ENCODE results near the gene ACSL1. TPM values are rescaled to one million over a fixed set of nuclear protein-coding genes. Genes with fewer than 3 reads are reported as not detected.

Gene ACSL1
- polyA plus RNA-seq, 2 of the 4 experiments (the other 2 are of a cell fraction), result 10.0 to 12.4 TPM

DNA sequence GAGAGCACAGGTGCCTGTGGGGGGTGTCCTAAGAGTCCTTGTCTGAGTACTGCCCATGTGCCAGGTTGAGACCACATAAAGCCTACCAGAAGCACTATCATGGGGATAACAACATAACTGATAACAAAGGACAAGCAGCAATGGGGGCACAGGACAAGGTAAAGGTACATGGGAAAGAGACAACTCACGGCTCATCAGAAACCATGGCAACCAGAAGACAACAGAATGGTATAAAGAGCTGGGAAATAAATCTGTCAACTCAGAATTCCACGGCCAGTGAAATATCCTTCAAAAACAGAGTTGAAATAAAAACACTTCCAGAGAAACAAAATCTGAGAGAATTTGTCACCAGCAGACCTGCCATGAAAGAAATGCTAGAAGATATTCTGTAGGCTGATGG is 111.9 kb downstream of the ACSL1 start:
- H3K4me1 ChIP-seq, result 0 out of 3 replicates have a peak, but pooled peaks cover 4% of the 10 kb centered on the region
- ChIA-PET POLR2A (interaction anchor here (0.6 kb wide), 1 partner anchor 20 kb away, joined by 3 read pairs; no protein-coding TSS in a partner anchor), CTCF (interaction anchor here (1.2 kb wide), 1 partner anchor 79 kb away, joined by 5 read pairs; no protein-coding TSS in a partner anchor)
- H3K9me3 ChIP-seq, result no peaks in the 10 kb centered on the region; the same call in 2 of the 3 replicates
- no peak for ATAC-seq
- no peak overlapping the region for H3K4me3 ChIP-seq
- TF ChIP-seq NPAS2 (CRISPR knock-in tag; IDR thresholded peaks at IDR 0.05; ENCODE audit: borderline replicate concordance), result no peak
- no peak for FAIRE-seq
- H3K4me2 ChIP-seq, result no peak overlapping the region
- H3K27ac ChIP-seq, result no peak overlapping the region
- no peak for DNase-seq (ENCODE audit: low read depth in 1 of 2, low spot score in 1 of 2)
- WGBS (ENCODE audit: missing lambda C conversion rate), result 68% methylated on average over 2 of the region's 2 CpGs

DNA sequence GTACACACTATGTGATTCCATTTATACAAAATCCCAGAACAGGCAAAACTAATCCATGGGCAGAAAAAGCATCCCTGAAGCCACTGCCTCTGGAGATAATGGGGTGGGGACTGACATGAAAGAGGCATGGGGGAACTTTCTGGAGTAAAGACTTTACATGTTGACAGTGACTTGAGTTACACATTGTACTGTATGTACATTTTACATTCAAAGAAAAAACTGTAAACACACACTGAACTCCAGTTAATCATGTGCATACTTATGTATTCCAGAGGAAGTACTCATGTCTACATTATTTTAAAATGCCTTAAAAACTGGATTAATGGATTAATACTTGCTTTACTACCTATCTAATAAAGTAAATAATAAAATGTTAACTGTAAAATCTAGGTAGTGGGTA is 113.4 kb downstream of the ACSL1 start:
- POLR2A ChIA-PET, result no interaction called here
- 0 out of 3 replicates have a peak, but pooled peaks cover 4% of the 10 kb centered on the region for H3K4me1 ChIP-seq
- H3K9me3 ChIP-seq, result no peaks in the 10 kb centered on the region; the same call in 2 of the 3 replicates
- no peak overlapping the region for H3K4me3 ChIP-seq
- TF ChIP-seq ZSCAN20 (CRISPR knock-in tag; IDR thresholded peaks at IDR 0.05) (no peak), HEYL (CRISPR knock-in tag; IDR thresholded peaks at IDR 0.05) (no peak), RCOR1 (IDR thresholded peaks at IDR 0.05; ENCODE audit: low read depth, low read length) (no peak), HOXA7 (CRISPR knock-in tag; IDR thresholded peaks at IDR 0.05) (no peak), FOSB (CRISPR knock-in tag; IDR thresholded peaks at IDR 0.05) (no peak), ESRRA (IDR thresholded peaks at IDR 0.05; ENCODE audit: borderline replicate concordance, low read length) (no peak), CEBPB (IDR thresholded peaks at IDR 0.05) (no peak), SMC3 (IDR thresholded peaks at IDR 0.05) (no peak), POLR2AphosphoS2 (conservative IDR thresholded peaks at IDR 0.05; ENCODE audit: low read length) (no peak), JUN (IDR thresholded peaks at IDR 0.05) (no peak), TFCP2L1 (CRISPR knock-in tag; IDR thresholded peaks at IDR 0.05) (no peak), KDM5A (IDR thresholded peaks at IDR 0.05) (no peak), PHF8 (IDR thresholded peaks at IDR 0.05; ENCODE audit: borderline replicate concordance, low read depth) (no peak), JUNB (IDR thresholded peaks at IDR 0.05) (no peak), CBX8 (IDR thresholded peaks at IDR 0.05) (no peak), NPAS2 (CRISPR knock-in tag; IDR thresholded peaks at IDR 0.05; ENCODE audit: borderline replicate concordance) (no peak)
- TF ChIP-seq, protein P1, sequence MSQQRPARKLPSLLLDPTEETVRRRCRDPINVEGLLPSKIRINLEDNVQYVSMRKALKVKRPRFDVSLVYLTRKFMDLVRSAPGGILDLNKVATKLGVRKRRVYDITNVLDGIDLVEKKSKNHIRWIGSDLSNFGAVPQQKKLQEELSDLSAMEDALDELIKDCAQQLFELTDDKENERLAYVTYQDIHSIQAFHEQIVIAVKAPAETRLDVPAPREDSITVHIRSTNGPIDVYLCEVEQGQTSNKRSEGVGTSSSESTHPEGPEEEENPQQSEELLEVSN (IDR thresholded peaks at IDR 0.05; ENCODE audit: borderline replicate concordance, low read depth), result no peak
- TF ChIP-seq, protein P2, sequence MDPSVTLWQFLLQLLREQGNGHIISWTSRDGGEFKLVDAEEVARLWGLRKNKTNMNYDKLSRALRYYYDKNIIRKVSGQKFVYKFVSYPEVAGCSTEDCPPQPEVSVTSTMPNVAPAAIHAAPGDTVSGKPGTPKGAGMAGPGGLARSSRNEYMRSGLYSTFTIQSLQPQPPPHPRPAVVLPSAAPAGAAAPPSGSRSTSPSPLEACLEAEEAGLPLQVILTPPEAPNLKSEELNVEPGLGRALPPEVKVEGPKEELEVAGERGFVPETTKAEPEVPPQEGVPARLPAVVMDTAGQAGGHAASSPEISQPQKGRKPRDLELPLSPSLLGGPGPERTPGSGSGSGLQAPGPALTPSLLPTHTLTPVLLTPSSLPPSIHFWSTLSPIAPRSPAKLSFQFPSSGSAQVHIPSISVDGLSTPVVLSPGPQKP (IDR thresholded peaks at IDR 0.05; ENCODE audit: low read depth, low read length), result no peak
- TF ChIP-seq, protein P3, sequence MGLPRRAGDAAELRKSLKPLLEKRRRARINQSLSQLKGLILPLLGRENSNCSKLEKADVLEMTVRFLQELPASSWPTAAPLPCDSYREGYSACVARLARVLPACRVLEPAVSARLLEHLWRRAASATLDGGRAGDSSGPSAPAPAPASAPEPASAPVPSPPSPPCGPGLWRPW (IDR thresholded peaks at IDR 0.05), result no peak
- no peak for FAIRE-seq
- H3K27ac ChIP-seq, result no peak overlapping the region
- no peak for DNase-seq (ENCODE audit: low read depth in 1 of 2, low spot score in 1 of 2)
- H3K4me2 ChIP-seq, result no peak overlapping the region
- ATAC-seq, result no peak
- CTCF ChIA-PET, result no interaction called here

DNA sequence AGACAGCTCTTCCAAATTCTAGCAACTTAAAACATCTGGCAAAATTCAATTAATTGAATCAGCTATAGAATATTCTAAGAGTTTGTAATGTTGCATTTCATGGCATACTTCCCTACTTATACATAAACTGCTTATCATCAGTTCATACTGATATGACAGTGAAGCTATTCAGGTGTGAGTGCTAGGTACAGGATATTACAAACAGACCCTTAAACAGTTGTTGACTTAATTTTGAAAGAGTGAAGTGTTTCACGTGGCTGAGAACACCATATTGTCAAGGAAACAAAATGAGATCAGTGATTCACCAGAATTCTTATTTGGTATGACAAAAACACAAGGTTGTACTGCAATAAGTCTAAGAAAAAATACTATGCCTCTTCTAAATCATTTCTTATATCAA is 119.3 kb downstream of the ACSL1 start:
- Histone ChIP-seq H3K4me3 (no peak overlapping the region), H3K9me3 (no peaks in the 10 kb centered on the region; the same call in 2 of the 3 replicates), H3K27ac (no peak overlapping the region), H3K4me1 (0 out of 3 replicates have a peak, but pooled peaks cover 2% of the 10 kb centered on the region), H3K4me2 (no peak overlapping the region)
- FAIRE-seq, result no peak
- ATAC-seq, result no peak
- ChIA-PET POLR2A (no interaction called here), CTCF (no interaction called here)
- 71% methylated on average over 1 of the region's 1 CpG for WGBS (ENCODE audit: missing lambda C conversion rate)
- no peak for DNase-seq (ENCODE audit: low read depth in 1 of 2, low spot score in 1 of 2)
- no peak for TF ChIP-seq EHMT2 (IDR thresholded peaks at IDR 0.05; ENCODE audit: low read depth)
- TF ChIP-seq CBX2 (IDR thresholded peaks at IDR 0.05; ENCODE audit: borderline replicate concordance, low read depth), result no peak
- no peak for TF ChIP-seq RNF2 (IDR thresholded peaks at IDR 0.05; ENCODE audit: borderline replicate concordance, low read depth)
- TF ChIP-seq CHD4 (IDR thresholded peaks at IDR 0.05; ENCODE audit: borderline replicate concordance), result no peak
- no peak for TF ChIP-seq FOSB (CRISPR knock-in tag; IDR thresholded peaks at IDR 0.05)
- TF ChIP-seq, protein P1 (IDR thresholded peaks at IDR 0.05; ENCODE audit: borderline replicate concordance, low read depth), result no peak
- TF ChIP-seq KDM5A (IDR thresholded peaks at IDR 0.05), result no peak
- TF ChIP-seq MAFK (IDR thresholded peaks at IDR 0.05; ENCODE audit: partially characterized antibody), result no peak
- TF ChIP-seq ZFP36 (IDR thresholded peaks at IDR 0.05; ENCODE audit: borderline replicate concordance, partially characterized antibody), result no peak
- TF ChIP-seq FOXS1 (CRISPR knock-in tag; IDR thresholded peaks at IDR 0.05), result no peak
- TF ChIP-seq CBX8 (IDR thresholded peaks at IDR 0.05), result no peak
- no peak for TF ChIP-seq FOSL2 (IDR thresholded peaks at IDR 0.05)
- TF ChIP-seq FOSL2 (CRISPR knock-in tag; IDR thresholded peaks at IDR 0.05), result no peak
- no peak for TF ChIP-seq ZSCAN20 (CRISPR knock-in tag; IDR thresholded peaks at IDR 0.05)
- no peak for TF ChIP-seq EP300 (IDR thresholded peaks at IDR 0.05)
- TF ChIP-seq, protein P4, sequence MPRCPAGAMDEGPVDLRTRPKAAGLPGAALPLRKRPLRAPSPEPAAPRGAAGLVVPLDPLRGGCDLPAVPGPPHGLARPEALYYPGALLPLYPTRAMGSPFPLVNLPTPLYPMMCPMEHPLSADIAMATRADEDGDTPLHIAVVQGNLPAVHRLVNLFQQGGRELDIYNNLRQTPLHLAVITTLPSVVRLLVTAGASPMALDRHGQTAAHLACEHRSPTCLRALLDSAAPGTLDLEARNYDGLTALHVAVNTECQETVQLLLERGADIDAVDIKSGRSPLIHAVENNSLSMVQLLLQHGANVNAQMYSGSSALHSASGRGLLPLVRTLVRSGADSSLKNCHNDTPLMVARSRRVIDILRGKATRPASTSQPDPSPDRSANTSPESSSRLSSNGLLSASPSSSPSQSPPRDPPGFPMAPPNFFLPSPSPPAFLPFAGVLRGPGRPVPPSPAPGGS (IDR thresholded peaks at IDR 0.05), result no peak
- no peak for TF ChIP-seq HEYL (CRISPR knock-in tag; IDR thresholded peaks at IDR 0.05)
- no peak for TF ChIP-seq GATA3 (IDR thresholded peaks at IDR 0.05; ENCODE audit: borderline replicate concordance)
- no peak for TF ChIP-seq KDM1A (IDR thresholded peaks at IDR 0.05; ENCODE audit: low read depth)
- TF ChIP-seq, protein P3 (IDR thresholded peaks at IDR 0.05), result no peak

Measured in A549 (cell line).